ENCODE data around the gene MATCAP1. TPM values are rescaled to one million over a fixed set of nuclear protein-coding genes. Genes with fewer than 3 reads are reported as not detected.

The MATCAP1 gene
- 10 to 100 TPM; 20.8 to 57.8 (median 42.3) TPM for total RNA-seq

GRCh38 chr16:67183627-67184452 lies at the start of gene MATCAP1:
Gene MATCAP1, minus strand, starts transcription at chr16:67183963. Its CDS starts 3,353 bp downstream, at chr16:67180610.
- Histone ChIP-seq H3K9me3 (no peaks in the 10 kb centered on the region), H3K27ac (peak within 1 kb of the TSS; percentile 92 to 96 (median 94)), H3K36me3 (no peaks in the 10 kb centered on the region), H3K27me3 (no peaks in the 10 kb centered on the region), H3K4me3 (peak within 1 kb of the TSS; percentile 58 to 72 (median 70)), H3K4me1 (peaks cover 6 to 49% (median 15%) of the 10 kb centered on the region in 4 donors)
- DNase-seq, result peak; percentile 95 to 97 (median 95)
- TF ChIP-seq, protein P1, sequence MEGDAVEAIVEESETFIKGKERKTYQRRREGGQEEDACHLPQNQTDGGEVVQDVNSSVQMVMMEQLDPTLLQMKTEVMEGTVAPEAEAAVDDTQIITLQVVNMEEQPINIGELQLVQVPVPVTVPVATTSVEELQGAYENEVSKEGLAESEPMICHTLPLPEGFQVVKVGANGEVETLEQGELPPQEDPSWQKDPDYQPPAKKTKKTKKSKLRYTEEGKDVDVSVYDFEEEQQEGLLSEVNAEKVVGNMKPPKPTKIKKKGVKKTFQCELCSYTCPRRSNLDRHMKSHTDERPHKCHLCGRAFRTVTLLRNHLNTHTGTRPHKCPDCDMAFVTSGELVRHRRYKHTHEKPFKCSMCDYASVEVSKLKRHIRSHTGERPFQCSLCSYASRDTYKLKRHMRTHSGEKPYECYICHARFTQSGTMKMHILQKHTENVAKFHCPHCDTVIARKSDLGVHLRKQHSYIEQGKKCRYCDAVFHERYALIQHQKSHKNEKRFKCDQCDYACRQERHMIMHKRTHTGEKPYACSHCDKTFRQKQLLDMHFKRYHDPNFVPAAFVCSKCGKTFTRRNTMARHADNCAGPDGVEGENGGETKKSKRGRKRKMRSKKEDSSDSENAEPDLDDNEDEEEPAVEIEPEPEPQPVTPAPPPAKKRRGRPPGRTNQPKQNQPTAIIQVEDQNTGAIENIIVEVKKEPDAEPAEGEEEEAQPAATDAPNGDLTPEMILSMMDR (IDR thresholded peaks at IDR 0.05), result peak in 2 of 6 experiments; percentile 10 to 12
- peak; percentile 47 to 63 for TF ChIP-seq POLR2A (IDR thresholded peaks at IDR 0.05)

DNA sequence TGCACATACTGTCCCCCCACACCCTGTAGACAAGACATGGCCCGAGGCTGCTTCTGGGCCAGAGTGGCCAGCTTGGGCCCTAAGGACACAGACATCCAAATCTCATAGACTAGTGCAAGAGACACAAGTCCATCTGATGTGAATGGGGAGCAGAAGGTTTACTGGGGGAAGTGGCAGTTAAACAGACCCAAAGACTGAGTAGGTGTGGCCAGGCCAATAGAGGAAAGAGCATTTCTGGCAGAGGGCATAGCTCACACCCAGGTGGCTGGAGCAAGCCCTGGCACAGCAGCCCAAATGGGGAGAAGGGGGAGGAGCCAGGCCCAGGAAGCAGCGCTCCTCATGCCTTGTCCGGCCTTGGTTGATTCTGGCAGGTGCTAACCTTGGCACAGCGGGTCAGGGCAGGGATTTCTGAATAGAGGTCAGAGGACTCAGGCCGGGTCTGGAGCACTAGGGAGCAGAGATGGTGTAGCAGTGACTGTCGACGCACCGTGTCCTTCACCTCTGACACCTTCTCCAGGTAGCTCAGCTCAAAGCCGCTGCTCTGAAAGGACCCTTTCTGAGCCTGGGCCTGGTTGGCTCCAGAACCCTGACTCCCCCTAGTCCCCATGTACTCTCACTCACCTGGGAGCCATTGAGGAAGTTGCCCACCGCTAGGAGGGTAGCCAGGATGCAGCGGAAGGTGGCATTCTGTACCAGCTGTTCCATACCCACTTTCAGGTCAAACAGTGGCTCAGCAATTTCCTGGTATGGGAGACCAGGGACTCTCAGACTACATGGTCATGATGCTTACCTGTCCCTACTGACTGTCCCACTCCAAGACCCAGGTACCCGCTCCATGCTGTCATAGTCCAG lies 47.3 kb upstream of the MATCAP1 start:
- DNase-seq, result peak in 1 of 3 donors; percentile 45
- TF ChIP-seq POLR2A (IDR thresholded peaks at IDR 0.05), result no peak
- TF ChIP-seq, protein P1 (IDR thresholded peaks at IDR 0.05), result no peak
- peaks cover 0 to 71% (median 0%) of the 10 kb centered on the region in 3 donors for H3K36me3 ChIP-seq
- peaks cover 0 to 15% (median 6%) of the 10 kb centered on the region in 4 donors for H3K4me1 ChIP-seq
- no peak overlapping the region for H3K27ac ChIP-seq
- no peaks in the 10 kb centered on the region for H3K9me3 ChIP-seq
- no peaks in the 10 kb centered on the region for H3K27me3 ChIP-seq
- no peak overlapping the region for H3K4me3 ChIP-seq

DNA sequence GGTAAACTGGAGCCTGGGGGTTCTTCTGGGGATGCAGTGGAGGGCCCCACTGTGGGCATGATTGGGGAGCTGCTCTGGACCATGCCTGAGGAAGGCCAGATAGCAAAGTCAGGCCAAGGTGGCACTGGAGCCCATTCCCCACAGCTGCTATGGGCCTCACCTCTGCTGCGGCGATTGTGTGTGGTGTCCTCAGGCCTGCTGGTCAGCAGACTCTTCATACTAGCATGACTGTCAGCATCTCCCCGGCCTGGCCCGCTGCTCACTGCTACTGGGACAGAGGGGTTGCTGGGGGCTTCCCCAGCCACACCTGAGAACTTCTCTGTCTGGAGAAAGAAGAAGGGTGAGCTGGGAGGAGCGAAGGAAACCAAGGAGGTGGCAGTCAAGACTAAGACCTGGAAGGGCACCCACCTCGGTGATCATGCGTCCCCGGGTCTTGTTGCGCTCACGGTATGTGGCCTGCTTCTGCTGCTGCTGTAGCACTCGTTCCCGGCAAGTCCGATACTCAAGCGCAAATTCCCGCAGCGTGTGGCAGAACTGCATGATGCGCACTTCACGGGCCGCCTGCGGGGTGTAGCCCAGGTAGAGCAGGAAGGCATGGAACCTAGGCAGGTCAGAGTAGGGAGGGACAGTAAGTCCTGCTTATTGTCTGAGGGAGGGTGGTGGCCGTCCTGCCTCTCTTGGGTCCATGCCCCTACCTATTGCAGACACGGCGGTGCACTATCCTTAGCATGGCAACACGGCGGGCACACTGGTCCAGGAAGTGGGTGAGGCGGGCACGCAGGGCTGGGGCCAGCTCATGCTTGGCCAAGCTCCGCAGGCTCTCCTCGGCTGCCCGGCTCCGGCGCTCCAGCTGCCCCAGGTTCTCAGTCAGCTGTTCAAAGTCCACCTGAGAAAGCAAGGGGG lies 46.4 kb upstream of the MATCAP1 start:
- peaks cover 0 to 18% (median 7%) of the 10 kb centered on the region in 4 donors for H3K4me1 ChIP-seq
- DNase-seq, result peak in 1 of 3 donors; percentile 47
- no peak for TF ChIP-seq POLR2A (IDR thresholded peaks at IDR 0.05)
- TF ChIP-seq, protein P1 (IDR thresholded peaks at IDR 0.05), result no peak
- H3K27ac ChIP-seq, result no peak overlapping the region
- H3K9me3 ChIP-seq, result no peaks in the 10 kb centered on the region
- no peak overlapping the region for H3K4me3 ChIP-seq
- H3K27me3 ChIP-seq, result no peaks in the 10 kb centered on the region
- H3K36me3 ChIP-seq, result peaks cover 0 to 63% (median 0%) of the 10 kb centered on the region in 3 donors

- H3K27ac ChIP-seq, result no peak overlapping the region
- no peak for TF ChIP-seq POLR2A (IDR thresholded peaks at IDR 0.05)
- TF ChIP-seq, protein P1 (IDR thresholded peaks at IDR 0.05), result no peak
- peaks cover 0 to 50% (median 0%) of the 10 kb centered on the region in 3 donors for H3K36me3 ChIP-seq
- H3K9me3 ChIP-seq, result no peaks in the 10 kb centered on the region
- no peaks in the 10 kb centered on the region for H3K27me3 ChIP-seq
- peak in 1 of 3 donors; percentile 39 for DNase-seq
- H3K4me3 ChIP-seq, result no peak overlapping the region
- H3K4me1 ChIP-seq, result peaks cover 0 to 19% (median 7%) of the 10 kb centered on the region in 4 donors
These were observed 45.1 kb upstream of the MATCAP1 start for GRCh38 chr16:67228905-67229304.

All from Peyer's patch (tissue), 4 donors.